HG02798 (cell line): ENCODE measurements around the gene ZNF22.
"Not testable (repeated sequence)": the region's sequence is repeated elsewhere in the genome, so short reads cannot be mapped to it uniquely, and the experiment has no call there.

Source experiments
- ATAC-seq: cut with Tn5 transposase; IDR thresholded peaks from one replicate; pipeline ENCODE4 v1.9.1; 2021; ENCODE audit warnings: mild to moderate bottlenecking; ENCODE audit not compliant: unreplicated experiment, poor library complexity

The ZNF22 gene

DNA sequence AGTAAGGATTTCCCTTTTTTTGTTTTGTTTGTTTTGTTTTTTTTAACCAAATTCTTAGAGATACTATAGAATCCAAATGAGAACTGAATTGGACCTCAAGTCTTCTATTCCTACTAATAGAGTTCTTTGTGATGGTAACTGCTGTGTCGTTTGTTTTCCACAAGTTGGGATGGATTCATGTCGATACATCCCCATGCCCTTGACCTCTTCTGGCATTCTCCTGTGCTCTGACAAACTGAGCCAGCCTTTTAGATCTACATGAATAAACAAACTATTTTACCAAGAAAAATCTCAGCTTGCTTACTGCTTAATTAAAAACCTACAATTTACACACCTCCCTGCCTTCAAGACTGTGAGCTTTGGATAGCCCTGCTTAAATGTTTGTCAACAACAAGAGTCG lies 3.9 kb downstream of the ZNF22 start:
- no peak for ATAC-seq

DNA sequence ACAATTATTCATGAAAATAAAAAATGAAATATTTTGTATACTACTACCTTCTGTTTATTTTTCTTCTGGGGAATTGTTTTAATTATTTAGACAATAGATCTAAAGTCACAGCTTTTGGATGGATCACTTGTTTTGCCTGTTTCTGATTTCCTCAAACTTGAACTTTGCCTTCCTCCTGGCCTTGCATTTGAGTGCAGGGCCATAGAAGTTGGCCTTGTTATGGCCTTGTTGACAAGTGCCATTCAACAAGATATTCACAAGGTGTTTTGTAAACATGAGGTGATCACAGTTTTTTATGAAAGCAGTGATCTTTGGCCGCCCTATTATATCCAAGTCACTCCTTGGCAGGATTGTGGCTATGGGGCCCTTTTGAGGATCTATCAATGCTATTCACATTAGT lies 4.6 kb downstream of the ZNF22 start:
- no peak for ATAC-seq

DNA sequence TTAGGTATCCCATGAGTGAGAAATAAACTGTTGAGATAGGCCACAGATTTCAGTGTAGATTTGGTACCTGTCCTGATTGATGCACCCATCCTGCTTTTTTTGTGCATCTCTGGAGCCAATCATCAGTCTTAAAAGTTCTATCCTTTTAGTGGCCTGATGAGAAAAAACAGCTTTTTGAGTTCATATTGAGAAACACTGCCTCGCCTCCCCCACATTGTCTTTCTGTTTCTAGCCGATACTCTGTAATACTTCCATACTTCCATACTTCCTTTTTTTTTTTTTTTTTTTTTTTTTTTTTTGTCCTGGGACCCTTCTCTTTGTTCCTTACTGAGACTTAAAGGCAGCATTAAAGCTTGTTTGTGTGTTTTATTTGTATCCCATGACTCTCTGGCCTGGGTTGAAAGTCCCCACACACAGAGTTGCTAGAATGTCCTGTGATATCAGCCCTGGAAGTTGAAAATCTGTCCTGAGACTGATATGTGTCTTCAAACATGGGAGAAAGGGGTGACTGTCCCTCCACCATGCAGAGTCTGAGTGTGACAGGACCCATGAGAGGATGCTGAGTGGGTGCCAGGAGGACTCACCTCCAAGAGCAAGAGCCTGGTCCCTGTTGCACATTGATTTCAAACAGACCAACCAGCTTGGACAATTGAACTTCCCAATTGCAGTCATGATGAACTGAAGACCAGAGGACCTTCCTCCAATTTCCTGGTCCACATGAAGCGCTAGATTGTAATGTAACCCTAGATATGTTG lies 5.7 kb downstream of the ZNF22 start:
- no peak for ATAC-seq

DNA sequence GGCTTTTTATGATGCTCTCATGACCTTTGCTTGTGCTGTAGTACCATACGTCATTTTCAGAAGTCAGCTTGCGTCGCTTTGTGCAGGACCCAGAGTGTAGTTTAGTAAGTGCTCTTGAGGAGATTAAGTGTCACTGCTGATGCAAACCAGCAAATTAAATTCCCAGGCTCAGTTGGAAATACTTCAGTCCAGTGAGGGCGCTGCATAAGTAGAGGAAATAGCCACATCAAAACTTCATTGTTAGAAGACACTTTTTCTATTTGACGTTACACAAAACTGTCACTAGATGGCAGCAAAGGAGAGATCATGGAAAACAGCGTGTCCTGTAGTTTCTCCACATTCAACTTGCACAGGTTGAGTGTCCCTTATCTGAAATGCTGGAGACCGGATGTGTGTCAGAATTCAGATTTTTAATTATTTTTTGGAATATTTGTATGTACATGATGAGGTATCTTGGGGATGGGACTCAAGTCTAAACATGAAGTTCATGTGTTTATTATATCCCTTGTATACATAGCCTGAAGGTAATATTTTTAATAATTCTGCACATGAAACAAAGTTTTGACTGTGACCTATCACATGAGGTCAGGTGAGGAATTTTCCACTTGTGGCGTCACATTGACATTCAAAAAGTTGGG lies 7.9 kb downstream of the ZNF22 start:
- peak; percentile 82 for ATAC-seq

DNA sequence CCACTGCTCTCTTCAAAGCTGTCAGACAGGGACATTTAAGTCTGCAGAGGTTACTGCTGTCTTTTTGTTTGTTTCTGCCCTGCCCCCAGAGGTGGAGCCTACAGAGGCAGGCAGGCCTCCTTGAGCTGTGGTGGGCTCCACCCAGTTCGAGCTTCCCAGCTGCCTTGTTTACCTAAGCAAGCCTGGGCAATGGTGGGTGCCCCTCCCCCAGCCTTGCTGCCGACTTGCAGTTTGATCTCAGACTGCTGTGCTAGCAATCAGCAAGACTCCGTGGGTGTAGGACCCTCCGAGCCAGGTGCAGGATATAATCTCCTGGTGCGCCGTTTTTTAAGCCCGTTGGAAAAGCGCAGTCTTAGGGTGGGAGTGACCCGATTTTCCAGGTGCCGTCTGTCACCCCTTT lies 13.8 kb downstream of the ZNF22 start:
- not testable (repeated sequence) for ATAC-seq

DNA sequence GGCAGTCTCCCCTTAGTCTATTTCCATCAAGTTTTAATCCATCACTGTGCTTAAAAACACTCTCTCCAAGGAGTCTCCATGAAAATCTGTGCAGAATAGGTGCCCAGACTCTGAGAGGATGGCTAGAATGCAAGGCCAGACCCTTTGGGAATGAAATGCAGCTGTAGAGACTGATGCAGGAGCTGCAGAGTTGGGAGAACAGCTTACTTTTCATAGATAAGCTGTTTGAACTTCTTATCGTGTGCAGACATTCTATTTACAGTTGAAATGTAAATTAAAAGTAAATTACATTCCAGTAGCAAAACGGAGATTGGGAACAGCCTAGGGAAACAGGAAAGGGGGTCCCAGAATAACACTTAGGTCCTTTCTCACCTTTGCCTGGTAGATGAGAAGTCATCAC lies 14.9 kb downstream of the ZNF22 start:
- ATAC-seq = no peak

DNA sequence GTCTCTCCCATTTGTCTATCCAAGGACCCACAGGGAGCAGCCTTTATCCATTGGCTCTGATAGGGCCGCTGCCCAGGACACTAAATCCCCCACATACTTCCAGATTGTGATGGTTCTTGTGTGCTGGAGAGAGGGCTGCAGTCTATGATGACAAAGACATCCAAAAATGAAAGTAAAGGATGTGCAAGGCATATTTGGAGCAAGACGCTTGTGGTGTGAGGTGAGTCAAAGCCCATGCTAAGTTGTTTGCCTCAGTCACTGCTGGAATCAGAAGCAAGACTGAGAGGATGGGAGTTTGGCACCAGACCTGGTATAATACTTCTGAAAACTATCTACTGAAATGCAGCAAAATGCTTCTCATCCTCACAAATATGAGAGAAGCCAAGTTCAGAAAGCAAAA lies 22.7 kb downstream of the ZNF22 start:
- no peak for ATAC-seq

DNA sequence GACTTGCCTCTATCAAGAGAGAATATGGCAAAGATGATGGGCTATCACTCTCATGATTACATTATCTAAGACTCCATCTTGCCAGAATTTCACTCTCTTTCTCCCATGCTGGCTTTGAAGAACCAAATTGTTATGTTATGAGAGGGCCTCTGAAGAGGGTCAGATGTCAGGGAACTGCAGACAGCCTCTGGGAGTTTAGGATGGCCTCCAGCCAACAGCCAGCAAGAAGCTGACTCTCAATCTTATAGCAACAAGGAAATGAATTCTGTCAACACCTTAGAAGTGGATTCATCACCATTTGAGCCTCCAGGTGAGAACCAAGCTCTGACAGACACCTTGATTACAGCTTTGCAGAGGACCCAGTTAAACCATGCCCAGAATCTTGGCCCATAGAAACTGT lies 33.6 kb downstream of the ZNF22 start:
- ATAC-seq = no peak

DNA sequence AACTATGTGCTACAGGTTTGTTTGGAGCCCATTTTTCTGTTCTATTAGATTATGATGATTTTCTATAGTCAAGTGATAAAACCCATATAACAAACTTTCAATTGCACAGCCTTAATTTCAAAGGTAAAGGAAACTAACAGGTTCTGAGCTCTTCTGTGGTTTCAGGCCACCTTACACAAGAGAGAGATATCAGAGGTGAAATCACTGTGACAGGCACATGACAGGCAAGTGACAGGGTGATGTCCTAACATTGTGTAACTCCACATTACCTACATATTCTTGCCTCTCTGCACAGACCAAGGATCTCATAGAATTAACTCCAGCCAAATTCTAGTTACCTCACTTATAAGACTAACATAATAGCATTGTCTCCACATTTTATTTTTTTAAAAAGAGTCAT lies 35.0 kb downstream of the ZNF22 start:
- no peak for ATAC-seq

DNA sequence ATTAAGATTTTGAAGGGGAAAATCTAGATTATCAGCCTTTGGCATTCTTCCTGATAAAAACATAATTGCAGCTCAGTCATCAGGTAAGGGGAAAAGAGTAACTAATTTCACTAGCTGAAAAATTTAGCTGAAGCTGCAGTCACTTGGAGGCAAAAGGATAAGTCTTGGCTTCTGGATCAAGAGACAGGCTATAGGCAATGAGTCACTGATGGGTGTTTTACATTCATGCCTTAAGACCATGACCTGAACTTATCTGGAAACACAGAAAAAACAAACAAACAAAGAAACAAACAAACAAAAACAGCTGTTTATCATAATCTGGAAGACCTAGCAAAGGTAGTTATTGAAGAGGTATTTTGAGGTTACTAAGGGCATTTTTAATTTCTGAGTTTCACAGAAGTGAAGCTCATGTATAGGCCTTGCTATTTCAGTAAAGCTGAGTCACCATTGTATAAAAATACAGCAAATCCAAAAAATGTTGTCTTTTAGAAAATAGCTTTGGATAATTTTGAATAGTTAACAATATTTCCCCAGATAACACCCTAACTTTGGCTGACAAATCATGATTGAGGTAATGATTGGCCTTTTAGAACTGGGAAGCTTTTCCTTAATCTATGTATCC lies 40.3 kb downstream of the ZNF22 start:
- ATAC-seq = no peak

DNA sequence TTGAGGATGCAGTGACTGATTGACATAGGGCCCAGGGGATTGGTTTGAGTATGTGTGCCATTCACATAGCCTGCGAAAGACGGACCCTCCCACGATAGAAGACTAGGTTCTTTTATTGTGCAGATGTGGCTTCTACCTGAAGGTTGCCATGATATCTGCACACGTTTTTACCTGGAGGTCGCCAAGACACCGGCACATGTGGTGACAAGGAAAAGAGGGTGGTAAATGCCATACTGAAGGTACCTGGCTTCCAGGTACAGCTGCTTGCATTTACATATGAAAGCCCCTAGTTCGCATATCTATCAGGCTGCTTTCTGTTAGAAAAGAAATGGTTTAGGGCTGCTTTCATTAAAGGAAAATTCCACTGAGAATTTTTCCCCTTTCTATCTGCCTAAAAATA lies 43.6 kb downstream of the ZNF22 start:
- ATAC-seq = no peak

DNA sequence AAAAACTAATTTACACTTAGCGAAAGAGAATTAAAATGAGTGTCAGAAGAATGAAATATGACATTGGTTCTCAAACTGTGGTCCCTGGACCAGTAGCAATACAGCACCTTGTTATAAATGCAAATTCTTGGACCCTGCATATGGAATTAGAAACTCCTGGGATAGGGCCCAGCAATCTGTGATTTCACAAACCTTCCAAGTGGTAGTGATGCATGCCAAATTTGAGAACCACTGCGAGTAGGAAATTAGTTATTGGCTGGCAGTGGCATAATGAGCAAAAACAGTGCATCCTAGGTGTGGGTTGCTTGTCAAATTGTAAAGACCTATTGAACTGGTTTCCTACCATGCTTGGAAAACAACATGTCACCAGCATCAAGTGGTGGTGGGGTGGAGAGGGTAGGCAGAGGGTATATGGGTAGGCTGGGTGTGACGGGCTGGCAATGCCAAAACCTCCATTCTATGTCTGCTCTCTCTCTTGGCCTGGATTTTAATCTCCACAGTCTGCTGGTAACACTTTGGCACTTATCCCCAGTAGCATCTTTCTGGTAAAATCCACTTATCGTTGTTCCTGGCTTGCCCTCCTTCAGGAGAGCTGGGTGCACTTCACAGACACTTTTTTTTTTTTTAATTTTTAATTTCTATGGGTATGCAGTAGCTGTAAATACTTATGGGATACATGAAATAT lies 50.0 kb downstream of the ZNF22 start:
- ATAC-seq = no peak

DNA sequence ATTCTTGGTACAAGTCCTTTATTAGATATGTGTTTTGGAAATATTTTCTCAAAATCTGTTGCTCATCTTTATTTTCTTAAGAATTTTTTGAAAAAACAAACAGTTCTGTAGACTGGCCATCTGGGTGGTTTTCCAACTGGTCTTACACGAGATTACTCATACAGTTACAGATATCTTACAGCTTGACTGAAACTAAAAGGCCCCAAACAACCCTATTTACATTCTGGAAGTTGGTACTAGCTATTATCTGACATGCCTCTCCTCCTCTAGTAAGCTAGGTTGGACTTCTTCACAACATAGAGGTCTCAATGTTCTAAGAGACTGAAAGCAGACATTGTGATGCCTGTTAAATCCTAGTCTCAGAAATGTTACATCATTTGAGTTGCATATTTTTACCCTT lies 52.0 kb downstream of the ZNF22 start:
- no peak for ATAC-seq

DNA sequence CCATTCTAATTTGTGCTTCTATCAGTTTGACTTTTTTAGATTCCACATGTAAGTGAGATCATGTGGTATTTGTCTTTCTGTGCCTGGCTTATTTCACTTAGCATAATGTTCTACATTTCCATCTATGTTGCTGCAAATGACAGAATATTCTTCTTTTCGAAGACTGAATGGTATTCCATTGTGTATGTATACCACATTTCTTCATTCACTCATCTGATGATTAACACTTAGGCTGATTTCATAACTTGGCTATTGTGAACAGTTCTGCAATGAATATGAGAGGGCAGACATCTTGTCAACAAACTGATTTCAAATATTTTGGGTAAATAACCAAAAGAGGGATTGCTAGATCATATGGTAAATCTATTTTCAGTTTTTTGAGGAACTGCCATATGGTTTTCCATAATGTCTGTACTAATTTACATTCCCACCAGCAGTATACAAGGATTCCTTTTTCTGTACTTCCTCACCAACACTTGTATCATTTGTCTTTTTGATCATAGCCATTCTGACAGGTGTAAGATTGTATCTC lies 52.9 kb downstream of the ZNF22 start:
- ATAC-seq = no peak
